Measurements from ENCODE around the gene NADK2.
"Not testable (repeated sequence)": the region's sequence is repeated elsewhere in the genome, so short reads cannot be mapped to it uniquely, and the experiment has no call there.

NADK2 gene, protein sequence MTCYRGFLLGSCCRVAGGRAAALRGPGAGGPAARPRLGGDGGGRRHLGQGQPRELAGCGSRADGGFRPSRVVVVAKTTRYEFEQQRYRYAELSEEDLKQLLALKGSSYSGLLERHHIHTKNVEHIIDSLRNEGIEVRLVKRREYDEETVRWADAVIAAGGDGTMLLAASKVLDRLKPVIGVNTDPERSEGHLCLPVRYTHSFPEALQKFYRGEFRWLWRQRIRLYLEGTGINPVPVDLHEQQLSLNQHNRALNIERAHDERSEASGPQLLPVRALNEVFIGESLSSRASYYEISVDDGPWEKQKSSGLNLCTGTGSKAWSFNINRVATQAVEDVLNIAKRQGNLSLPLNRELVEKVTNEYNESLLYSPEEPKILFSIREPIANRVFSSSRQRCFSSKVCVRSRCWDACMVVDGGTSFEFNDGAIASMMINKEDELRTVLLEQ

DNA sequence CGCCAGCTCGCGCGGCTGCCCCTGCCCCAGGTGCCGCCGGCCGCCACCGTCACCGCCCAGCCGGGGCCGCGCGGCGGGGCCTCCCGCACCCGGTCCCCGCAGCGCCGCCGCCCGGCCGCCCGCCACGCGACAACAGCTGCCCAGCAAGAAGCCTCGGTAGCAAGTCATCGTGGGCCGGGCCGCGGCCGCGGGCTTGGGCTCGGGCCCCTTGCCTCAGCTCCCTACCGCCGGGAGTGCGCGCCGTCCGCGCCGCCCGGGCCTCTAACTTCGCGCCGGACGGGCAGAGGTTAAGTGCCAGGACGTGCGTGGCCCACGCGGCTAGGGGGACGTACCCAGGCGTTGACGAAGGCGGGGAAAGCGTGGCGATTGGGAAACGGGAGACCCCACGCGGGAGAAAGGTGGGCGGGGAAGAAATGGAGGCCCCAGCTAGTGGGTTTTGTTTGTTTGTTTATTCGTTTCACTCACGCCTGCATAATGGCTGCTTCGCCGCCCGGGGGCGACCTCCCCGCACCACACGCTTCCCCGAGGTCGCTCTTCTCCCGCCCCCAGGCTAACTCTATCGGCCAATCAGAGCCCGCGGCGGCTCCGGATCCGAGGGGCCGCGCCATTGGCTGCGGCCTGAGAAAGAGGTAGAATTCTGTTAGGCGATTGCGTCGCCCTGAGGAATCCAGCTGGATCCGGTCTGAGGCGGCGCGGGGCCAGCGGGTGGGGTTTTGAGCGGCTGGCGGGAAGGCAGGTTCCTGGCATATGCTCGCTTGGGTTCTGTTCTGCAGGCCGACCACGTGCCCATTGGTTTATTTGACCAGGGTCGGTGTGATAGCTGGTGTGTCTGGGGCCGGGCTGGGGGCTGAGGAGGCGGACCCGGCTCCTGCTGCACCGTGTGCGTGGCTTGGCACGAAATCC is at the start of gene NADK2:
Gene NADK2, minus strand, starts transcription at position 295 of the 903 bp plus-strand sequence. Its CDS starts 127 bp downstream, at position 168.
- DNase-seq (ENCODE audit: low read depth), result peak; percentile 92

DNA sequence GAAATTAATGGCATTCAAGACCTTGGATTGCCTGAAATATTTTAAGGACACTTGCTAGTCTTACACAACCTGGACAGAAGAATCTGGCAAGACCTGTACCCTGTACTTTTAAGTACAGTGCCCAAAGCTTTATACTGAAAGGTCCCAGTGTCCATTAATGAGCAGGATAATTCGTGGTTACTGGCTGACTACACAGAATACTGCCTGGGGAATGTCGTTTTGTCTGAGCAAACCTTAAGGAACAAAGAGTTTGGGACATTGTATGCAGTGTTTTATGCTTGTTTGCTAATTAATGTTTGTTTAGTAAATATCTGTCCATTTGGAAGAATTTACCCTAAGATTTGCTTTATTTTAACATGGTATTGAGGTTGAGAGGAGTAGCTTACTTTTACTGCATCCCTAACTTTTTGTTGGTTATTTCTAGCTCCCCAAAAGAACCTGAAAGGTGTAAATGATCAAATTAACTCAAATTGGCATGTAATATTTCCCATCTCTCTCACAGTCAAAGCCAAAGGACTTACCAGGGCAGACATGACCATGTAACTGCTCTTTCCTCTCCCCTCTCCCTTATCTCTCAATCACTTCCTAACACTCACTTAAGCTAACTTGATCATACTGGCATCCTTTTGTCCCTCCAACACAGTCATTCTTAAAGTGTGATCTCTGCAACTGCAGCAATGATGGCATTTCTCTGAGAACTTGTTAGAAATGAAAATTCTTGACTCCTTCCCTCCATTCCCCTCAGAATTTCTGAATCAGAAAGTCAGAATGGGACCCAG is 44.3 kb upstream of the NADK2 start:
- DNase-seq (ENCODE audit: low read depth), result no peak

DNA sequence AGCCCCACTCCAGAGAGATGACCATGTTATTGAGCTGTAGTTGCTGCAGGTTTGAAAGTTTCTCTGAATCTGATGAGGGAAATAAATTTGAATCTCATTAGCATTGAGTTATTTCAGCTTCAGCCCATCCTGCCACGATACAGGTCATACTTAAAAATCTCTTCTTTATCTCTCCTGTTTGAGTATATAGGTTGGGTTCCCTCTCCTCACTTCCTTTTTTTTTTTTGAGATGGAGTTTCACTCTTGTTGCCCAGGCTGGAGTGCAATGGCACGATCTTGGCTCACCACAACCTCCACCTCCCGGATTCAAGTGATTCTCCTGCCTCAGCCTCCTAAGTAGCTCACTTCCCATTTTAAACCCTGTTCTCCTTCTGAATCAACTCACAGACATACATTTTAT is 42.0 kb upstream of the NADK2 start:
- not testable (repeated sequence) for DNase-seq (ENCODE audit: low read depth)

DNA sequence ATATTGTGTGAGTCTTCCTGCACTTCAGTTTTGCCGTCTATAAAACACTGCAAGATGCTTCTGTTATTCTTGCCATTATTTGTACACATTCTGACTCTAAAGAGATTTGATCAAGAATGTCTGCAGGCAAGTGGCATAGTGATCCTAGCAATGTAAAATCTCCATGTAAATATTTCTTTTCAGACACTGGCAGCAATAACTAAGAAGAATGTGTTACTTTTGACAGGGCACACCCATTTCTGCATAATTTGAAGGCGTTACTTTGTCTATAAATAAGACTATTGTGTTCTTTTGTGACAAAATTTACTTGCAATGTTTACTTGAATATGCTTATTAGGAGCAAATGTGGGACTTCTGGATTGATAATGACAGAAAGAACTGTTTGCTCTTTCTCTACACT is 39.9 kb upstream of the NADK2 start:
- no peak for DNase-seq (ENCODE audit: low read depth)

DNA sequence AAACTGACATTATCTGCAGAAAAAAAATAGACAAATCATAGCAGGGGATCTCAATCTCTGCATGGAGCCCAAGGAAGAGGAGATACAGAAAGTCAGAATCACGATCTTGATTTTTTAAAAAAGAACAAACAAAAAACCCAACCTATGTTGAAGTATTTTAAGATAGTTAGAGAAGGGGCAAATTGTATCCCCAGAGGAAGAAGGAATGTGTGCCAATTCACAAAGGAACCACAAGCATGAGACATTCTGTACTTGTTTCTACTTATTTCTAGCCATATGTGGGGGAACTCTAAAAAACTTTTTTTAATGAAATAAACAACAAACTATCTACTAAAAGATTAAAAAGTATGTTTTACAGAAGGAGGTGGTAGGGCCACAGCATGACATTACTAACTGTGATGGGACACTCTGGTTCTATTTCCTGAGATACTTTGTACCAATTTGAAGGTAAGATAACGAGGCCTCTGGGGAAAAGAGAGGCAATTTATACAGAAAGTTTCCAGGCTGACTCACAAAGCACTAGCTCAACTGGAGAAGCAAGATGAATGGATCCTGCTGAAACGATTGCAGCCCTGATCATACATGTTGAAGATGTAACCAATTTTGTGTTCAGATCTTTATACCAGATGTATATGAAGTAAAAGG is 37.5 kb upstream of the NADK2 start:
- DNase-seq (ENCODE audit: low read depth), result no peak

DNA sequence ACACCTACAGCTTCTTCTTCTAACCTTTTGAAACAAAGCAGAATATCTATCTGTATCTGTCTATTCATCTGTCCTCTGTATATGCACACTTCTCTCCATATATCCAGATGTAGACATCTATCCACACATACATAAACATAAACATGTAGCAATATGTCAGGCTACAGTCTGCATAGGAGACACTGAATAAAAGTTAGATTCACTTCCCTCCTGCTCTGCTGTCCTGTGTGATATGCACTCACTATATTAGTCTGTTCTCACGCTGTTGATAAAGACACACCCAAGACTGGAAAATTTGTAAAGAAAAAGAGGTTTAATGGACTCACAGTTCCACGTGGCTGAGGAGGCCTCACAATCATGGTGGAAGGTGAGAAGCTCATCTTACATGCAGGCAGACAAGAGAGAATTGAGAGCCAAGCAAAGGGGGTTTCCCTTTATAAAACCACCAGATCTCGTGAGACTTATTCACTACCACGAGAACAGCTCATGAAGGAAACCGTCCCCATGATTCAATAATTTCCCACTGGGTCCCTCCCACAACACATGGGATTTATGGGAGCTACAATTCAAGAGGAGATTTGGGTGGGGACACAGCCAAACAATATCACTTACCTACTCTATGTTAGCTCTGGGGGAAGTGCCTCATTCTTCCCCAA is 35.9 kb upstream of the NADK2 start:
- no peak for DNase-seq (ENCODE audit: low read depth)

DNA sequence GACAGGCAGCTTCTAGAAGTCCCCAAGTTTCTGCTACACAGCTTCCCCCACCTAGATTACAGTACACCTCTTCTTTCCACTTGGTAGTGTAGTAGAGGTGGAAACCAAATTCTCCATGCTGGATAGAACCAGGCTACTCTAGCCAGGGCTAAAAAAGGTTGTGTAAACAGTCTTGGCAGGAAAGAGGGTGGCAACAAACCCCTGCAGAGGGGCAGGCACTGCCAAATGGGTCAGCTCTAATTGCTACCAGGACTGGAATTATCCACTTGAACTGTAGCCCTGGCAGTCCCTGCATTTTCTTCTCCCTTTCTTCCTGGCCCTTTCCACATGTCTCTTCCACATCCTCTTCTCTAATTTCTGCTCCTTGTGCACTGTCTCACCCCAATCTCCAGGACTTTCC is 35.1 kb upstream of the NADK2 start:
- no peak for DNase-seq (ENCODE audit: low read depth)

DNA sequence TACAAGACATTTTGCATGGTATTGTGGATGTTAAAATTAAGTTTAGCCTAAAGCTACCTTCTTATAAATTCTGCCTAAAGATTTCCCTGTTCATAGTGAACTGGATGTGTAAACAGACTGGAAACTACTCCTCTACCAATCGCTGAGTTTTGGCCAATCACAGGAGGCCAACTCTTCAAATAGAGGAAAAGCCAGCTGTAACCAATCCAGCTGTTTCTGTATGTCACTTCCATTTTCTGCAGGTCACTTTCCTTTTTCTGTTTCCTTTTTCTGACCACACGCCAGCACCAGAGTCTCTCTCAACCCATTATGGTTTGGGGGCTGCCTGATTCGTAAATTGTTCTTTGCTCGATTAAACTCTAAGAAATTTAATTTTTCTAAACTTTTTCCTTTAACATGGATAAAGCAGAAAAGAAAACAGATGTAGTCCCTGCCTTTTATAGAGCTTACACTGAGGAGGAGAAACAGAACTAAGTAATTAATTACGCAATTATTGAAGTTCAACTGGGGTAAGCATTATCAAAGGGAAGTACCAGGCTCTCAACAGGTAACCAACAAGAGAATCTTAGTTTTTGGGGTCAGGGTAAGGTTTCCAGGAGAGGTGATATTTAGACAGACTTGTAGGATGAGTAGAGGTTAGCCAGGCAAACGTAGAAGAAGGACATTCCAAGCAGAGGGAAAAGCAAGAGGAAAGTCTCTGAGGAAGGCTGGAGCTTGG is 32.2 kb upstream of the NADK2 start:
- DNase-seq (ENCODE audit: low read depth), result no peak

DNA sequence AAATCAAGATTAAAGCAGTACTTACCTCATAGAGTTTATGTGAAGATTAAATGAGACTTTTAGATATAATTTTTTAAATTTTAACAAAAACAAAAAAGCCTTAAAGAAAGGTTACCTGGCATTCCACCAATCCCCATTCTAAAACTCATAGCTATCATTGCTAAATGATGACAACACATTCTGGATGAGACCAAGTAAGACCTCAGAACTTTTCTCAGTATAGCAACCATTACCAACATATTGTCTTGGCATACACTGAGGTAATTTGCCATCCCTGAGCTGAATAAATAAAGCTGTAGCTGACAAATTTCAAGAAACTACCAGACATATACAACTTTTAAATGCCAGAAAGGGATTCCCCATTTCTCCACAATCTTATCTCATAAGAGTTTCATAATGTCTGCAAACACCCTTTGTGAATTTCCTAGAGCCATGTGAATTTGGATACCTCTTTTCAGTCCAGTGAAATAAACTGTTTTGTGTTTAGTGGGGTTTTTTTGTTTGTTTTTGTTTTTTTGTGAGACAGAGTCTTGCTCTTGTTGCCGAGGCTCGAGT is 30.5 kb upstream of the NADK2 start:
- no peak for DNase-seq (ENCODE audit: low read depth)

DNA sequence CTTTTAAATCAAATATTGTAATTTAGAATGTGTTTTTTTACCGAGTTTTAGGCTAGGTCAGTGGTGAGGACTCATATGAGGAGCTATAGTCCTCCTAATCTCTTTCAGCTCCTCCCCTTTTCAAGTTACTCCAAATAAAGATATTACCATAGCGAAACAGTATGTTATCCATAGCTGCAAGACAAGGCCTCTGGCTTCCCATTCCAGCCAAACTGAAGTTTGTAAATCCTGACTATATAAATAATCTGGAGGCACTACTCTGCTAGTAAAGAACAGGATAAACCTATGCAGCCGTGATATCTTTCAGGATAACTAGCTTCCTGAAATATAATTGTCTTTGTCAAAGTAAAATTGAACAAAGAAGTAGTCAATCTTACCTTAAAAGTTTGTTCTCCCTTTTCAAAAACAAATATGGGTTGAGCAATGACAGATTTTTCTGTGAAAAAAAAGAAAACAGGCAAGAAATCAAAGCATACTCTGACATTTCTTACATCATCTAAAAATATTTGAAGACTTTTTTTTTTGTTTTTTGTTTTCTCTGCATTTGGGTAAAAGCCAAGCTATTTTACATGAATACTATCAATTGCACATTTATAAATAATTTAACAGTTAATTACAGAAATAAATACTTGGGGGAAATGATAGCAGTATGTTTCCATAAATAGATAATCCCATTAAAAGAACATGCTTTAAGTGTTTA is 29.3 kb upstream of the NADK2 start:
- no peak for DNase-seq (ENCODE audit: low read depth)

DNA sequence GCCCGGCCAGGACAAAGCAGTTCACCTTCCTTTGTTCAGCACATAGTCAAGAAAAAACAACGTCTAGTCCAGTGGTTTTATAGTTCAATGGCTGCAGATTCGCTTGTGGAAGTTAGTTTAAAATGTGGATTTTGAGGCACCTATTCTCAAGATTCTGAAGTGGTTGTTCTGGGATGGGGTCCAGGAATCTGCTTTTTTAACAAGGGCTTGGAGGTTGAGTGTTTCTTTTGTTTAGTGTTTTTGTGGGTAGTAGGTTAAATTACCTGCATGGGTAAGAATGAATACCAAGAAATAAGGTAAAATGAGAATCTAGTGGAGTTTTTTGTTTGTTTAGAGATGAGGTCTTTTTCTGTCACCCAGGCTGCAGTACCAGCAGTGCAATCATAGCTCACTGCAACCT is 28.4 kb upstream of the NADK2 start:
- DNase-seq (ENCODE audit: low read depth), result no peak

DNA sequence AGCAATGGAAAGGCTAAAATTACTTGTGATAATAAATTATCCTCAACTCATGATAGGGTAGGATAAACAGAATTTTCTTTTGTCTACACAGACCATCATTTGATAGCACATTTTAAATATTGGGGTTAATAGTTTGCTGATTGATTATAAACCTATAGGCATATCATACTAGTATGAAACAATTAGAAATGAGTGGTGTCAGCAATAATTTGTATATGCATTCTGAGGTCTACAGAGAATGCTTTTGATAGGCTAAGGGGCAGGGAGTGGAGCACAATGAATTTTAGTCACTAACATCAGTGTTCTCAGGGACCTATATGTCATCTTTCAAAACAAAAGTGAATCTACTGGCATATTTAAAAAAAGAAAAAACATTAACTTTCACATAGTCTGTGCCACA is 27.8 kb upstream of the NADK2 start:
- DNase-seq (ENCODE audit: low read depth), result no peak

DNA sequence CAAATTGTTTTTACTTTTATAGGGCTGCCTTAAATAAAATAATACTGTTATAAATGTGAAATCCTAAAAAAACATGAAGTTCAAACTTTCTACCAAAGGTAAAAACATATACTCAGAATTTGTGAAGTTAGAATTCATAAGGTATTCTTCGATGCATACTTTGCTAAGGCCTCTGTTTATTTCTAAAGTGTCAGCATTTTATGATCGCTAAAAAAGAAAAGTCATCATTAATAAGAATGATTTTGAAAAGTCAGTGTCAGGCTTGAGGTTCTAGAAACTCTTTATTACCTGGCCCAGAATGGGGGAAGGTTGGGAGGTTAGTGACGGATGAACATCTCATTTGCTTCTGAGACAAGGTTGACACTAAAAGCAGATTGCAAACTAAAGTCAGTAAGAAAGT is 26.2 kb upstream of the NADK2 start:
- no peak for DNase-seq (ENCODE audit: low read depth)

DNA sequence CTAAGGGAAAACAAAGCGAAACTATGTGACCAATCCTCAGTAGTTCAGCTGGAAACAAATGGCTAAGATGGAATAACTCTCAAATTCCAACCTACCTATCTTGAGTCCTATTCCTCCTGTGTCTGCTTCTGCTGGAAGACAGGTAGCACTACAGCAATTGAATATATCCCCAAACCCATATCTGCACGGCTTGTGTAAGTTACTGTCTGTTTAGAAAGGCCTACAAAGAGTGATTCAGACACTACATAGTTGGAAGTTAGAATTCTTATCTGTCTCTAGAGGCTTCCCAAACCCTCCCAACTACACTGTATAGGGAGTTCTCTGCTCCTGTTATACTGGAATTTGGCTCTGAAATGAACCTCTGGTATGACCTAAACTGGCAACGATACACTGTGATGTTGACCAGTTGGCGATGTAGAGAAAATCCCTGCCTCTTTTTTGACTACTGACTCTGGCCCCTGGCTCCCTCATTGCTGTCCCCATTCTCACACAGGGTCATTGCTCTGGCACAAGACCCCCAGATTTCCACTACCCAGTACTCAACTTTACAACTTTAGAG is 22.6 kb upstream of the NADK2 start:
- DNase-seq (ENCODE audit: low read depth), result no peak

DNA sequence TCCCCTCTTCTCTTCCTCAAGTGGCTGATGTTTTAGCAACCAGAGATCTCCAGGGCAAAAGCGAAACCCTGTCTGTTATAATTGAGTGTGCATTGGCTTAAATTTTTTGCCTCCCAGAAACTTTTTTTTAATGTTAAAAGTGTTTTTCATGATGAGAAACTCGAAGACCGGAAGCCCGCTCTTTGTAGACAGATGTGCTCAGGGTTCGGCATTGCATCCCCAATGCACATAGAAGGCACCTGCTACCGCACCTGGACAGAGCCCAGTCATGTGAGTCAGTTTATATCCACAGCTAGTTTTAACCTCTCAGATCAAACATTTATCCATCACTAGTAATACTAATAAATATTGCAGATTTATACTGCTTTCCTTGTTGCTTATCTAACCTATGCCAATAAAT is 19.5 kb upstream of the NADK2 start:
- no peak for DNase-seq (ENCODE audit: low read depth)

DNA sequence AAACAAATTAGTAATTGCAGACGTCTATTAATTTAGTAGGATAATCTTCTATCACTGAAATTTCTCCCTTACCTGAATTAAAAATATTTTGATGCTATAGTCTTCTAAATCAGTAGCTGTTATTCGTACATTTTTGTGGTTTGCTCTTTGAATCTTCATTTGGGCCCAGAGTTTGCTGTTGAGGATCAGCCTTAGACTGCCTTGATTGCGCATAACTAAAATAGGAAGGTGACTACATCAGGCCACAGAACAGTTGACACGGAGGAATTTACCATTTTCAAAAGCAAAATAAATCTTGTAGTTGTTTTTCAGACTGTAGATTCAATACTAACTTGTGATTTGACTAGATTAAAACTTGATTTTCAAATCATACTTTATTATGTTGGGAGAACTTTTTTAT is 11.8 kb upstream of the NADK2 start:
- DNase-seq (ENCODE audit: low read depth), result no peak

DNA sequence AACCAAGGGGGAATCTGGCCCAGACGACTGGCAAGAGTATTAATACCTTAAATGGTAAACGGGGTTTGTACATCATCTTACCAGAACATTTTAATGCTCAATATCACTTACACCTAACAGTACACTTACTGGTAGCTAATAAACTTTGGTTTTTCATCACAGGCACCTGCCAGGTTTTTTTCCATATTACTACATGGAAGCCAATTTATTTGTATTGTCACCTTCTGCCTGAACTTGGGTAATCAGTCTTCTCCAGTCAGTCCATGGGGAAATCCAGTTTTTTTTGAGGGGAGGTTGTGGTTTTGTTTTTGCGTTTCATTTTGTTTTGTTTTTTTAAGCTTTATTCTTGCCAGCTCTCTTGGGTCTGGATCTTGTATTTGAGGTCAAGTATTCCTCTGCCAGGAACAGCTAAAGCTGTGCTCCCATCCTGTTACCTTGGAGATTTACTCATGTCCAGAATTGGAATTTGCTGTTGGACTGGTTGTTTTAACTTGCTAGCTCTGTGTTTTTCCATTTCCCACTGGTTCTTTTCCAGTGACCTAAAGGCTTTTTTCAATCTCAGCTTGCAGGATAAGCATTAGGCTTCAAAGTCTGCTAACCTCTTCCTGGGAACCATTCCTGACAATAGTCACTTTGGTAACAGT is 11.1 kb upstream of the NADK2 start:
- peak; percentile 24 for DNase-seq (ENCODE audit: low read depth)

DNA sequence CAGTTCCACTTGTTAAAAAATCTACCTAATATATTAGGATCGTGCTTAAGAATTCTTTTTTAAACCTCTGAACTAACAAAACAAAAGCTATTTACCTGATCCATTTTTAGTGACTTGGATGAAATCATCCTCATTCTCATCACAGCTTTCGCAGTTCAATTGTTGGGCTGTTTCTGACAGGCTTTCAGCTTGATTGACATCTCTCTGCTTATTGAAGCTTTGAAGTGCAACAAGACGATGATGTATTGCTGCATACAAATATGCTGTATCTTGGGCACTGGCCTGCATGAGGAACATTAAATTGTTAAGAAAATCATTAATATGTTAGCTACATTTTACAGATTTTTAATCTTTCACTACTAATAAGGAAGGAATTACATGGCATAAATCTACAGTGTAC is 9.5 kb upstream of the NADK2 start:
- no peak for DNase-seq (ENCODE audit: low read depth)

DNA sequence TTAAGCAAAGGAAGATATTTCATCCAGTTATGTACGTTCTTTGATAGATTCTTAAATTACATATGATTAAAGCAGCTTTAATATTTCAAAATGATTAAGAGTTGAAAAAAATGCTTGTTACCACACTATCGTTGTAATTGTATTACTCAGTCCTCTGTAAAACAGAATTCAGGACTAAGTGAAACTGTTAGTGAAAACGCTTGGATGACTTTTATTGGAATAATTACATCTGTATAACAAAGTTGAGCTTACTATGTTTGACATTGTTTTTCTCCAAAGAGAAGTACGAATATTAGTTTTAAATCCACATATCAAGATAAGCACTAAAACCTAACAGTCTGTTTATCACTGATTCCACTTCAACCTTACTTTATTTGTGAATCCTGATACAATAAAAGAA is 8.7 kb upstream of the NADK2 start:
- DNase-seq (ENCODE audit: low read depth), result no peak
